NCI-H460 (cell line): ENCODE measurements around the gene KIFAP3. TPM values are rescaled to one million over a fixed set of nuclear protein-coding genes. Genes with fewer than 3 reads are reported as not detected.
A peak's percentile ranks its signal among the peaks of the same experiment; 100 is the strongest.
"Not testable (repeated sequence)": the region's sequence is repeated elsewhere in the genome, so short reads cannot be mapped to it uniquely, and the experiment has no call there.

Experiments used
- DNase-seq: peaks from one replicate; pipeline ENCODE4 v3.0.0-alpha.2; 2016; ENCODE audit warnings: low read depth; ENCODE audit errors: extremely low read depth
- total RNA-seq: library from RNA; depleted of rRNA; stranded (reverse); fragments of >200 nt; shearing (Covaris generic); gene quantifications from 2 replicates; pipeline ENCODE4 v1.2.3, GENCODE V29; 2014

Gene KIFAP3
- total RNA-seq, 1 experiment from 2014 or later = 25.1 TPM

- no peak for DNase-seq
These were observed 9.7 kb downstream of the KIFAP3 start for GRCh38 chr1:170064821-170065220.

- peak; percentile 36 for DNase-seq
These were observed 11.2 kb downstream of the KIFAP3 start for GRCh38 chr1:170063109-170063826.

DNA sequence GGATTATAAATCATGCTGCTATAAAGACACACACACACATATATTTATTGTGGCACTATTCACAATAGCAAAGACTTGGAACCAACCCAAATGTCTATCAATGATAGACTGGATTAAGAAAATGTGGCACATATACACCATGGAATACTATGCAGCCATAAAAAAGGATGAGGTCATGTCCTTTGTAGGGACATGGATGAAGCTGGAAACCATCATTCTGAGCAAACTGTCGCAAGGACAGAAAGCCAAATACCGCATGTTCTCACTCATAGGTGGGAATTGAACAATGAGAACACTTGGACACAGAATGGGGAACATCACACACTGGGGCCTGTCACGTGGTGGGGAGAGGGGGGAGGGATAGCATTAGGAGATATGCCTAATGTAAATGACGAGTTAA, 12.8 kb downstream of the KIFAP3 start:
- DNase-seq = not testable (repeated sequence)

- DNase-seq = not testable (repeated sequence)
These were observed 14.4 kb downstream of the KIFAP3 start for GRCh38 chr1:170060015-170060520.

DNA sequence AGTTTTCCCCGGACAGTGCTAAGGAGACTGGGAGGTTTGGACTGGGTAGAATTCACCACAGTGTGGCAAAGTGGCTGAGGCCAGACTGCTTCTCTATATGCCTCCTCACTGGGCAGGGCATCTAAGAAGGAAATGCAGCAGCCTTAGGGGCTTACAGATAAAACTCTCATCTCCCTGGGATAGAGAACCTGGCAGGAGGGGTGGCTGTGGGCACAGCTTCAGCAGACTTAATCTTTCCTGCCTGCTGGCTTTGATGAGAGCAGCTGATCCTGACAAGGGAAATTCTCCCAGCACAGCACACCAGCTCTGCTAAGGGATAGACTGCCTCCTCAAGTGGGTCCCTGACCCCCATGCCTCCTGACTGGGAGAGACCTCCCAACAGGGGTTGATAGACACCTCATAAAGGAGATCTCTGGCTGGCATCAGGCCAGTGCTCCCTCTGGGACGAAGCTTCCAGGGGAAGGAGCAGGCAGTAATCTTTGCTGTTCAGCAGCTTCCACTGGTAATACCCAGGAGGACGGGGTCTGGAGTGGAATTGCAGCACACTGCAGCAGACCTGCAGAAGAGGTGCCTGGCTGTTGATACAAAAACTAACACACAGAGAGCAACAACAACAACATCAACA, 25.2 kb downstream of the KIFAP3 start:
- no peak for DNase-seq

DNA sequence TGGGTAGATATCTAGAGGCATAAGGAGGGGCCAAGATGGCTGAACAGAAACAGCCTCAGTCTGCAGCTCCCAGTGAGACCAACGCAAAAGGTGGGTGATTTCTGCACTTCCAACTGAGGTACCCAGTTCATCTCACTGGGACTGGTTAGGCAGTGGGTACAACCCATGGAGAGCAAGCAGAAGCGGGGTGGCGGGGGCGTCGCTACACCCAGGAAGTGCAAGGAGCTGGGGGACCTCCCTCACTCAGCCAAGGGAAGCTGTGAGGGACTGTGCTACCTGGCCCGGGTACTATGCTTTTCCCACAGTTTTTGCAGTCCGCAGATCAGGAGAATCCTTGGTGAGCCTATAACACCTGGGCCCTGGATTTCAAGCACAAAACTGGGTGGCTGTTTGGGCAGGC, 26.0 kb downstream of the KIFAP3 start:
- no peak for DNase-seq

- no peak for DNase-seq
These were observed 30.3 kb downstream of the KIFAP3 start for GRCh38 chr1:170044187-170044586.

DNA sequence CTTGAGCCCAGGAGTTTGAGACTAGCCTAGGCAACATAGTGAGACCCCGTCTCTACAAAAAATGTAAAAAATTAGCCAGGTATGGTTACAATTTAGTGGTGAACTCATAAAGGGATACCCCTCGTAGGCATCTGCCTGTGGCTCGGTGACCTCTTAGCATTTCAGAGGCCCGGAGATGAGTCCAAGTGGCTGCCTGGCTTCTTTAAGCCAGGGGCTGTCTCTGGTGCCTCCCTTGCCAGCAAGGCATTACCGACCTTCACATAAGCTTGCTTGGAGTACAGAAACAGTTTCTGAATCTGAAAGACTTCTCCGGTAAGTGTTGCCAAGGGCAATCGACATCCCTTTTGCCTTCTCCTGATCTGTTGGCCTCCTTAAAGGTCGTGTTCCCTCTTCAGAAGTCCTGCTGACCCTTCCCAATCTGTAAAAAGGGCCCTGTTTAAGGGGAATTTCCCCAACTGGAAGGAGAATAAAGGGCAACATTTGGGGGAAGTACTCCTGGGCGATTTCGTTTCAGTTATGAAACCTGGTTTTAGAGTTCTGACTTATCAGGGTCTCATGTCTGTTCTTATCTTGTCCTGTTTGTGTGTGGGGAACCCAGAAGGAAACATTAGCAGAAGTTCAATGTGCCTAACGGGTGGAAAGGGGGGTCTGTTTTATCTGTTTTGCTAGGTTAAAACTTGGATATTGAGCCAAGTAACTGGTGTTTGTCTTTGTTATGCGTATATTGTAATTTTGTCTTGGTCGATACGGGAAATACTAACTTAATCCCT, 32.9 kb downstream of the KIFAP3 start:
- no peak for DNase-seq

DNA sequence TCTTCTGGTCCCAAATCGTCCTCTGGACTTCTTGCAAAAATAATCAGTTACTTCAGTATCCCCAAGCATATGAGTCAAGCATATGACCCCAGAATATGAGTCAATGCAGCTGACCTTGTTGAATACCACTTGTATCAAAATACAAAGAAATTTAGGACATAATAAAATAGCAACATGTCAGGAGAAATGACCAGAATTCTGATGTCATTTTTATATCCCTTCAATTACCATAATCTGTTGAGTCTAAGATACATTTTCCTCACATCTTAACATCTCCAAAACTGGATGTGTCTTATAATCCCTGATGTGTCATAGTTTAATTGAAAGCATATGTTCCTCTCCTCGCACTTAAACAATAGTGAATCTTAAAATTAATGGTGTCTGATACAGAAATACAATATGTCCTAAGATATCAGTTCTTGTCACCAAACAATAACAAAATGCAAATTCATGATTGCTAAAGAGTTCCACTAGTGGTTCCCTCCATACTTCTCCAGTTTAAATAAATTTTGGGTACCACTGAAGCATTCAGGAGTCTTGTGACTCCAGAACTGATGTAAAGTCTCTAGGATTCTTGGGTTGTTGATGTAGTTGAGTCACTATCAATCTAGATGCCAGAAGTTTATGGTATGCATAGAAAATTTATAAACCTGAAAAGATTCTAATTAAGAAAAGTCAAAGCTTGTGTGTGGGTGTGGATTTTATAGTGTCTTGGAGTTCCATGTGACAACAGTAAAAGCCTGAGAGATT, 41.8 kb downstream of the KIFAP3 start:
- DNase-seq = no peak

DNA sequence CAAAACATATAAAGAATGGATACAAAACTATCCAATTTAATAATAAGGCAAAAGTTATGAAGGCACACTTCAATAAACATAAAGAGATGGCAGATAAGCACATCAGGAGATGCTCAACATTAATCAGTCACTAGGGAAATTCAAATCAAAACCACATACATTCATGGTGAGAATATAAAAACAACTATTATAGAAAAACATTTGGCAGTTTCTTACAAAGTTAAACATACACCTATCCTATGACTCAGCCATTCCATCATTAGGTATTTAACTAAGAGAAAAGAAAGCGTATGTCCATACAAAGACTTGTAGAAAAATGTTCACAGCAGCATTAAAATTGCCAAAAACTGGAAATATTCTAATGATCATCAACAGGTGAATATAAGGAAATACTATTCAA, 44.3 kb downstream of the KIFAP3 start:
- no peak for DNase-seq

DNA sequence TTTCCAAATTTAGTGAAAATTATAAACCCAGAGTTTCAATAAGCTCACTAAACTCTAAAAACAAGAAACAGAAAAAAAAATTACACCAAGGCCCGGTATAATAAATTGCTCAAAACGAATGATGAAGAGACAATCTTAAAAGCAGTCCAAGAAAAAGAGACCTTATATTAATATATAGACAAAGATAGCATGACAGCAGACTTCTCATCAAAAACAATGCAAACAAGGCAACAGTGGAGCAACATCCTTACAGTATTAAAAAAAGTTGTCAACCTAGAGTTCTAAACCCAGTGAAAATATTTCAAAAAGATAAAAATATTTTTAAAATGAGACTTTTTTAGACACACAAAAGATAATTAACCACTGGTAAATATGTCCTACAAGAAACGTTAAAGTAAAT, 46.7 kb downstream of the KIFAP3 start:
- DNase-seq = no peak

DNA sequence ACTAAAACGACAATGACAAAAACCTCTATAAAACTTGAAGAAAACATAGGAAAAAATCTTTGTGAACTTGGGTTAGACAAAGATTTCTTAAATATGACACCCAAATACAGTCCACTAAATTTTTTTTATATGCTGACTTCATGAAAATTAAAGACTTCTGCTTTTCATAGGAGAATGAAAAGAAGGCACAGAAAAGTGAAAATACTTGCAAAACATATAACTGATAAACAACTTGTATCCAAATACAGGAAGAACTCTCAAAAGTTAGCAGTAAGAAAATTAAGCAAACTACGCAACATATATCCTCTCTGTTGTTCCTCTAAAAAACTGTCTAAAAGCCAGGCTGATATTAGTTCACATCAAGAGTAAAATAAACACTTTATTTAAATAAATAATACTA, 53.6 kb downstream of the KIFAP3 start:
- DNase-seq = no peak

DNA sequence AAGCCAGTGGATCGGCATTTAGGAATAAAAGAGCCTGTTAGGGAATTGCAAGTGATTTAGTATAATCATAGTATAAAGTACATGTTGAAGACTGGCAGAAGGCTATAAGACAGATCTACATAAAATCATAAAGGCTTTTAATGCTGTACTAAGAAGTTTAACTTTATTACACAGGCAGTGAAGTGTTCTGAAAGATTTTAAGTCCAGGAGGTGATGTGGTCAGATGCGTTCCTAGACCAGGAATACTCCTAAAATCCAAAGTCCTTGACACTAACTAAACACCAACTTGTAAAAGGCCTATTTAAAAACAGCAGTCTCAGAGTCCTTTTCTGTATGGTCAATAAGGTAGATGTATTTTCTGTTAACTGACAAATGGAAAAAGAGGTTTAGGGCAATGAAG, 57.0 kb downstream of the KIFAP3 start:
- DNase-seq = no peak

- no peak for DNase-seq
These were observed 61.6 kb downstream of the KIFAP3 start for GRCh38 chr1:170012920-170013319.

GRCh38 chr1:170010443-170010842, 64.1 kb downstream of the KIFAP3 start:
- DNase-seq = peak; percentile 68

- no peak for DNase-seq
These were observed 64.9 kb downstream of the KIFAP3 start for GRCh38 chr1:170009551-170009950.

GRCh38 chr1:170008745-170009144, 65.8 kb downstream of the KIFAP3 start:
- DNase-seq = not testable (repeated sequence)

DNA sequence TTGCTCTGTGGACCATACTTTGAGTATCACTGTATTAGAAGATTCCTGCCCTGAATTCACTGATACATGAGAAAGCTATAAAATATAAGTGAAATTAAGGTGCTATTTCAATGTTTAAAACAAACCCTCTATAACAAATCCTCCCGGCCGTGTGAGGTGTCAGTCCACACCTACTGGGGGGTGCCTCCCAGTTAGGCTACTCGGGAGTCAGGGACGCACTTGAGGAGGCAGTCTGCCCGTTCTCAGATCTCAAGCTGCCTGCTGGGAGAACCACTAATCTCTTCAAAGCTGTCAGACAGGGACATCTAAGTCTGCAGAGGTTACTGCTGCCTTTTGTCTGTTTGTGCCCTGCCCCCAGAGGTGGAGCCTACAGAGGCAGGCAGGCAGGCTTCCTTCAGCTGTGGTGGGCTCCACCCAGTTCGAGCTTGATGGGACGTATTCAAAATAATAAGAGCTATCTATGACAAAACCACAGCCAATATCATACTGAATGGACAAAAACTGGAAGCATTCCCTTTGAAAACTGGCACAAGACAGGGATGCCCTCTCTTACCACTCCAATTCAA, 71.1 kb downstream of the KIFAP3 start:
- DNase-seq = not testable (repeated sequence)

DNA sequence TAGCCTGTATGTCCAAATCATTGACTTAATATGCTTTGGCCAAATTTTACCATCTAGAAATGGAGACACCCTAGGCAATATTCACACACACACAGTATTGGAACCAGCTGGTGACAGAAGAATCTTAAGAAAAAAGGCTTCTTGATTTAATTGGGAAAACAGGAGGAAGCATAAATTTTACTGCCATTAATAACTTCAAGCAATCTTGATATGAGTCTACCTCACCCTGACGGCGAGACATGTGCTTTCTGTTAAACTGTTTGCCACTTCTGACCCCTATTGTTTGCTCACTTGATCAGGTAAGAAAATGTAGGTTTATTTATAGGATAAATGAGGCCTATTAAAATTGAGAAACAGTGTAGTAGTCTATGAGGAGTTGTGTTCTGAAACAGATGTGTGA, 73.2 kb downstream of the KIFAP3 start:
- DNase-seq = no peak

DNA sequence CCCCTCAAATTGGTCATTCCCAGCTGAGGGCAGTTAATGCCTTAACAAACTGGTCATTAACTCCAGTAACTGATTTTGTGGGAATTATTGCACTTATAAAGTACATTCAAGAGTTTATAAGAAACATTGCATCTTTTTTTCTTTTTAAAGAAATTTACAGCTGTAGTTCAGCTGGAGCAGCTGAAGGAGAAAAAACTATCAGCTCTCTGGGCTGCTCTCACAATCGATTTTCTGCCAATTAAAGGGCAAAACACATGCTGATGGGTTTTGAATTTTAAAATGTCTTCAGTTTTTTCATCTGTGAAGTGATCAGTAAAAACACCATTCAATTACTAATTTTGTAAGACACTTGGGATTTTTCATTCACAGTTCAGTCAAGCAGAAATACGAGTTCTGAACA, 74.7 kb downstream of the KIFAP3 start:
- no peak for DNase-seq
